Stimulated activated CD8-positive, alpha-beta memory T cell treated with anti-CD3 and anti-CD28 coated beads, Interleukin-15, amount 100 ng/mL, for 24 hours (primary cell): ENCODE results near the gene KDM4F.
"Not testable (repeated sequence)": the region's sequence is repeated elsewhere in the genome, so short reads cannot be mapped to it uniquely, and the experiment has no call there.

ENCODE experiments used
- DNase-seq: peaks from one replicate; pipeline ENCODE4 v3.0.0-alpha.2; 2020; ENCODE audit warnings: low read depth

The KDM4F gene

DNA sequence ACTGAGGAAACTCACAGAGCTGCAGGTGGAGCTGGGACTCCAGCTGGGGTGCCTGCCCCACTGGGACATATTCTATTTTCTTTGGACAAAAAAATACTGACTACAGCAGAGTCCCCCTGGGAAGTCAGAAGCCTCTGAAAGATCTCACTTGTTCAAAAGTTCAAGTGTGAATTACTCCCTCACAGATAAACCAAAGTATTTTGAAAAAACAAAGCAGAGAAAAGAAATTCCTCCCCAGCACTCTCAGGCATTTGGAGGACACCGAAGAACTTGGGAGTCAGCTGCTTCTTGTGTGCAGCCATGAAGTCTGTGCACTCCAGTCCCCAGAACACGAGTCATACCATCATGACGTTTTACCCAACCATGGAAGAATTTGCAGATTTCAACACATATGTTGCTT lies at the start of gene KDM4F:
TSS of gene KDM4F (plus strand) at position 301 of the 400 bp plus-strand sequence.
- not testable (repeated sequence) for DNase-seq

DNA sequence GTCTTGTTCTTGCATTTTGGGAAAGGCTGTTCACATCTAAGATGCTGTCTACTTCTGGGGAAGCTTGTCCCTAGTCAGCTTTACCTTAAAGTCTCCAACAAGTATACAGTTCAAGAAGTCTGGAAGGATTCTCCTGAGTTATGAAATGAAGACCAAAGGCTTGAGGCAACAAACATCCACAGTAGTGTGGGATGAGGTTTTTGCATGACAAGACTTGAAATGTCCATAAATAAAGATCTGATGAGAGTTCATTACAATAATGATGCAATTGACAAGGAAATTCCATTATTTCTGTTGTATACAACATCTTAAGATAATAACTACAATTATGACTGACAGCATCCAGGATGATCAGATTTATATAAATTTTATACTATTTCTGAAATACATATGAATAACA lies 45.5 kb upstream of the KDM4F start:
- DNase-seq = no peak

DNA sequence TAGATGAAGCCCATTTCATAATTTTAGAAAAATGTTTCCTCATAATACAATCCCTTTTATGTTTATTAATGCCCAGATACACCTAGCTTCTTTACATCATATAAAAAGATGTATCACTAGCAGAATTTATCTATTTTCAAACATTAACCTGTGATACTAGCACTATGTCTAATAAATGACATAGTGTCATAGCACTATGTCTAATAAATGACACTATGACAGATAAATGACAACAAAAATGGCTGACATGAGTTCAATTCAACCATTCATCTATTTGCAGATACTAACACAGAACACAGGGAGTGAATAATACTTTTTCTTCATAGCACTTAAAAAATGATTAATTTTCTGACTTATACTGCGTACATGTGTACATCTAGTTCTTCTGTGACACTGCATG lies 43.6 kb upstream of the KDM4F start:
- DNase-seq = no peak

DNA sequence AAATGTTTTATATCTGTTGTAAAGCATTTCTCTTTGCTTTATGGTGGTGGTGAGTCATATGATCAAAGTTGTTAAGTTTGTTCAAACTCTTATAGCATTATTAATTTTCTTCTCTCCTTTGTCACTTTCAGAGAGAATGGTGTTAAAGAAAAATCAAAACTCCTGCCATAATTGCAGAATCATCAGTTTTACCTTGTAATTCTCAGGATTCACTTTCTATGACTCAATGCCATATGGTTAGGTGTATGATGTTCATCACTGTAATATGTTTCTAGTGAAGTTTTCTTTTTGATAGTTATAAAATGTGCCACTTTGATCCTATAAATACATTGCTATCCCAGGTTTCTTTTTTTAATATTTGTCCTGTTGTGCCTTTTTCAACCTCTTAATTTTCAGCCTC lies 37.8 kb upstream of the KDM4F start:
- no peak for DNase-seq

DNA sequence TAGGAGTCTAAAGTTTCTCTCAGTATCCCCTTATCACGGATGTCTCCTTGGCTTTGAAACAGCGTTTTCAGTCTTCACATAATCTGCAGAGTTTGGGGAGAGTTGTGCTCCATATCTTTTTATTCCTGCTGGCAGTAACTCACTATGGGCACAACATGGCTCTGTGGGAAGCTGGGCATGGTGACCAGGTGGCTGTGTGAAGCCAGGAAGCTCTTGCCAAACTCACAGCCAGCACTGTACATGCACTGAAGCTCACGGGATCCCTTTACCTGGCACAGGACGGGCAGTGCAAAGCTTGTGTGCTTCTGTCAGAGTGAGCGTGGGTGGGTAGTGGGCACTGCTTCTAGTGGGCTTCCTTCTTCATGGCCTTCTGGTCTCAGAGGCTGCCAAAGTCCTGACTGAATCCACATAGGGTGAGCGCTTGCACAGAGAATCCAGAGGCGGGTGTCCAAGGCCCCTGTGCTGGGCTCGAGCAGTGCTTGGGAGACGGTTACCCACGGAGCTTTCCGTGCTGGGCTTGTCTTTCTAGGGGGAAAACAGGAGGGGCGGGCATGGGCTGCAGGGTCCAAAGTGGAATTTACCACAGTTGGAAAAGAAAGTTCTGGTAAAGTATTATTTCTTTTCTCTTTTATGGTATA lies 34.9 kb upstream of the KDM4F start:
- DNase-seq = no peak

DNA sequence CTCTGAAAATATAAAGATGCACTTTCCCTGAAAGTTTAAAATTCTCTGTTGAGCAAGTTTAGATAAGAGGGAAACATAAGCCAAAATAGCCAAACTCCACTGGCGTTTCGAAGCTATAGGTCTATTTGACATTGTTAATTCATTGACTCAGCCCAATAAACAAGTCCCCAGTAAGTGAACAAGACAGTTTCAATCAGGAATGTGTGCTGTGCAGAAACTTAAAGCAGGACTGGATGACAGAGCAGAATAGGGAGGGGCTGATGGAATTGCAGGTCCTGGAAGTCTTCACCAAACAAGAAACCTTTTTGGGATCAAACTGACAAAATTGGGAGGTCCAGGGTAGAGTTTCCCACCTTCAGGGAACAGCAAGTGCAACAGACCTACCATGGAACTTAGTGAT lies 33.1 kb upstream of the KDM4F start:
- DNase-seq = no peak

DNA sequence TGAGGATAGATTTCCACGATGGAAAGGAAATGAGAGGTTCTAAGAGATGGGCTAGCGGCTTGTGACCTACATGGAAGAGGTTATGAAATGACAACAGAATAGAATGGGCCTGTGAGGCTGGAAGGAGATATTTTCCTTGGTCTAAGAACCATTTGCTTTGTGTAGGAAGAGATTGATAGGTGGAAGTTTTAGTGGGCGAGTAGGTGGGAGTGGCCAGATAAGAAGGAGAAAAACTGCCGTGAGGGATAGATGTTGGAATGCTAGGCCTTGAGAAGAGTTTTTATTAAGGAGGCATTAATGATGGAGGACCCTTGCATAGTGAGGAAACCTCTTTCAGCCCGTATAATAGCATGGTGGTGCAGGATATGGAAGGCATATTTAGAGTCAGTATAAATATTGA lies 27.8 kb upstream of the KDM4F start:
- DNase-seq = not testable (repeated sequence)

DNA sequence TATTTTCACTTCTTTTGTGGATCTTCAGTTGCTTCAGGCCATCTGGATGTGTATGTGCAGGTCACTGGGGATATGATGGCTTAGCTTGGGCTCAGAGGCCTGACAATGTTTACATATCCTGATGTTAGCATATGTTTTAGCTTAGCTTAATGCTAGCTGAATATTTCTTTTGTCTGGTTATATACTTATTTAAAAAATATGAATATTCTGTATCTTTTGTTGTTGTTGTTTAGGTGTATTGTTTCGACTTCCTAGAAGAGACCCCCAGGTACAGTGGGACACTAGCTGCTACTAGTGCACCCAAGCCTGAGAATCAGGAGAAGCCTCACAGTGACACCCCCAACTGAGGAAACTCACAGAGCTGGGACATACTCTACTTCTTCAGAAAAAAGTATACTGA lies 24.3 kb upstream of the KDM4F start, which contains the start of gene KDM4E:
TSS of gene KDM4E (plus strand) at position 301 of the 400 bp plus-strand sequence. CDS start 300 bp downstream, outside the sequence.
- no peak for DNase-seq

DNA sequence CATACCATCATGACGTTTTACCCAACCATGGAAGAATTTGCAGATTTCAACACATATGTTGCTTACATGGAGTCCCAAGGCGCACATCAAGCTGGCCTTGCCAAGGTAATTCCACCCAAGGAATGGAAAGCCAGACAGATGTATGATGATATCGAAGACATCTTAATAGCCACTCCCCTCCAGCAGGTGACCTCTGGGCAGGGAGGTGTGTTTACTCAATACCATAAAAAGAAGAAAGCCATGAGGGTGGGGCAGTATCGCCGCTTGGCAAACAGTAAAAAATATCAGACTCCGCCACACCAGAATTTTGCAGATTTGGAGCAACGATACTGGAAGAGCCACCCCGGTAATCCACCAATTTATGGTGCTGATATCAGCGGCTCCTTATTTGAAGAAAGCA lies 23.6 kb upstream of the KDM4F start:
- not testable (repeated sequence) for DNase-seq

DNA sequence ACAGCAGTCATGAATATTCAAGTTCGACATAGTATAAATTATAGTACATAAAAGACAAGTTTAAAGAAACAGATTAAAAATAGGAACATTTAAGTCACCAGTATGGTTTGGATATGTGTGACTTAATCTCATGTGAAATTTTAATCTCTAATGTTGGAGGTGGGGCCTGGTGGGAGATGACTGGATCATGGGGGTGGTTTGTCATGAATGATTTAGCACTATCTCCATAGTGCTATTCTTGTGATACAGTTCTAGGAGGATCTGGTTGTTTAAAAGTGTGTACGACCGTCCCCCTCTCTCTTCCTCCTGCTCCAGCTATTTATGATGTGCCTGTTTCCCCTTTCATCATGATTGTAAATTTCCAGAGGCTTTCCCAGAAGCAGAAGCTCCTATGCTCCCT lies 20.9 kb upstream of the KDM4F start:
- DNase-seq = no peak

DNA sequence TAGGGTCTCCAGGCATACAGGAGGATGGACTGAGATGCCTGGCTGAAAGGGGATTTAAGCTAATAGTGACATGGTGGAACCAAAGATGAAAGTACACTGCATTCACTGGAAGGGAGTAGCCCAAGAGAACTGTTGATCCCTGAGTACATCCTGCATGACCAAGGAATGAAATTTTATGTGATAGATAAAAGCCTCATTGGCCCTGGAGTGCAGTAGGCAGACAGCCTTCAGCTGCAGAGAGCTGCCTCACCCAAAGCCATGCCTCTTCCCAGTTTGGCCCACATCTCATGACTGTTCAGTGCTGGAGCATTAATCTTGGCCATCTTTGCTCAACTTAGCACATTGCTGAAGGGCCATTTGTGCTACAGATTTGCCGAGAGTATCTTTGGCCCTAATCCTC lies 16.2 kb upstream of the KDM4F start:
- DNase-seq = no peak

DNA sequence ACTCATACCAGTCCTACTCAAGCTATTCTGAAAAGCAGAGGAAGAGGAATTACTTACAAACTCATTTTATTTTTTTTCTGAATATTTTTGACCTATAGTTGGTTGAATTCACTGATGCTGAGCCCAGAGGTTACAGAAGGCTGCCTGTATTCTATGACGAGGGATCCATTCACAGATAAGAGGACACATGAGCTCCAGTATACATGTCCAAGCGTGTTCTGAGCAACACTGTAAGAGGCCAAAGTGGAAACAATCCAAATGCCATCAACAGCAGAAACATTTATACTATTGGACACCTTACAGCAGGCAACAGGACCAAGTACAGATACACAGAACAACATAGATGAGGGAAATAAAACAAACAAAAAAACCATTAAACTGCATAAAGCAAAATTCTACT lies 13.9 kb upstream of the KDM4F start:
- DNase-seq = no peak

DNA sequence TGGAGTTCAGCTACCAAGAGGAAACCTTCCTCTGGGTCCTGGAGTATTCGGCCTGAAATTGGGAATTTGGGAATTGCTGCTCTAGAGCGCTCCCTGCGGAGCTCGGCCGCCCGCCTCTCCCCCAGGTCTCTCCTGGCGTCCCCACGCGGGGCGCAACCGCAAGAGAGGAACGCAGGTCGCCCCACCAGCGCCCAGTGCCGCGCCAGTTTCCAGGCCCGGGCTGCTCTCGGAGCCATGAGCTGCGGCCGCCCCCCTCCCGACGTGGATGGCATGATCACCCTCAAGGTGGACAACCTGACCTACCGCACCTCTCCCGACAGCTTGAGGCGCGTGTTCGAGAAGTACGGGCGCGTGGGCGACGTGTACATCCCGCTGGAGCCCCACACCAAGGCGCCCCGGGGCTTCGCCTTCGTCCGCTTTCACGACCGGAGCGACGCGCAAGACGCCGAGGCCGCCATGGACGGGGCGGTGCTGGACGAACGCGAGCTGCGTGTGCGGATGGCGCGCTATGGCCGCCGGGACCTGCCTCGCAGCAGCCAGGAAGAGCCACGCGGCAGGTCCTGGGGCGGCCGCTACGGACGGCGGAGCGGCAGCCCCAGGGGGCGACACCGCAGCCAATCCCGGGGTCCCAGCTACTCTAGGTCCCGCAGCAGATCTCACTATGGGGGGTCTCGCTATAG lies 11.7 kb upstream of the KDM4F start:
- DNase-seq = not testable (repeated sequence)

DNA sequence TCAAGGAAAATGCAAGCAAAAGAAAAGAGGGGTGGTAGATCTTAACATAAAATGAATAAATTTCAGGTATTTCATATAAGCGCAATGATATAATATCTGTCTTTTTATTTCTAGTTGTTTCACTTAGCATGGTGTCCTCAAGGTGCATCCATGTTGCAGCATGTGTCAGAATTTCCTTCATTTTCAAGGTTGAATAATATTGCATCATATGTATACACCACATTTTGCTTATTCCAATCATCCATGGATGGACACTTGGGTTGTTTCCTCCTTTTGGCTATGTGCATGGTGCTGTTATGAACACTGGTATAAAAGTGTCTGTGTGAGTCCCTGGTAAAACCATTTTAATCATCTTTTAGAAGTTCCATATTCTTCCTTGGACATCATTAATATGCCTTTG lies 7.0 kb upstream of the KDM4F start:
- DNase-seq = no peak

DNA sequence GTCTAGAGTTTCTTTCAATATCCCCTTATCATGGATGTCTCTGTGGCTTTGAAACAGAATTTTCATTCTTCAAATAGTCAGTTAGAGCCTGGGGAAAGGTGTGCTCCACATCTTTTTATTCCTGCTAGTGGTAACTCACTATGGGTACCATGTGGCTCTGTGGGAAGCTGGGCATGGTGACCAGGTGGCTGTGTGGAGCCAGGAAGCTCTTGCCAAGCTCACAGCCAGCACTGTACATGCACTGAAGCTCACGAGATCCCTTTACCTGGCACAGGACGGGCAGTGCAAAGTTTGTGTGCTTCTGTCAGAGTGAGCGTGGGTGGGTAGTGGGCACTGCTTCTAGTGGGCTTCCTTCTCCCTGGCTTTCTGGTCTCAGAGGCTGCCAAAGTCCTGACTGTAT lies 6.3 kb upstream of the KDM4F start:
- DNase-seq = no peak

DNA sequence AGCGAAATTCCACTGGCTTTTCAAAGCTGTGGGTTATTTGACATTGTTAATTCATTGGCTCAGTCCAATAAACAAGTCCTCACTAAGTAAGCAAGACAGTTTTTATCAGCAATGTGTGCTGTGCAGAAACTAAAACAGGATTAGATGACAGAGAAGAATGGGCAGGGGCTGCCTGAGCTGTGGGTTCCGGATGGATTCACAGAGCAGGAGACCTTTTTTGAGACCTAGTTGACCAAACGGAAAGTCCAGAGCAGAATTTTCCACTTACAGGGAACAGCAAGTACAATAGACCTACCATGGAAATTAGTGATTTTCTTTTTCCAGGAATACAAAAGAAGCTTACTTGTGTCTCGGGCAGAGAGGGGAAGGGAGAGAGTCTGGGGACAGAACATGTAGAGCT lies 5.2 kb upstream of the KDM4F start:
- no peak for DNase-seq

DNA sequence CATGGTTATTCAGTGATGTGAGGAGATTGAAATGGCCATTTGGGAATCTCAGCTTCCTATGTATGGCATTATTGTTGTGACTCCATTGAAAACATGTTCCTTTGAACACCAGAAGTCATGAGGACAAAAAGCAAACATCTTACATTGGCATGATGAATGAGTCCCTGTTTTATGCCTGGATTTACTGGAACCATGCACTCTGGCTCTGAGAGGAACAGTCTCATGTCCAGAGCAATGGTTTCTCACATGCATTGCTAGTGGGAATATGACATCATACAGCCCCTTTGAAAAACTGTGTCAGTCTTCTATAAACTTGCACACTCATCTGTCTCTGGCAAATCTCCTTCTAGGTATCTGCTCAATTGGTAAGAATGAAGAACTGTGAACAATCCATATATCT lies 3.4 kb upstream of the KDM4F start:
- no peak for DNase-seq

DNA sequence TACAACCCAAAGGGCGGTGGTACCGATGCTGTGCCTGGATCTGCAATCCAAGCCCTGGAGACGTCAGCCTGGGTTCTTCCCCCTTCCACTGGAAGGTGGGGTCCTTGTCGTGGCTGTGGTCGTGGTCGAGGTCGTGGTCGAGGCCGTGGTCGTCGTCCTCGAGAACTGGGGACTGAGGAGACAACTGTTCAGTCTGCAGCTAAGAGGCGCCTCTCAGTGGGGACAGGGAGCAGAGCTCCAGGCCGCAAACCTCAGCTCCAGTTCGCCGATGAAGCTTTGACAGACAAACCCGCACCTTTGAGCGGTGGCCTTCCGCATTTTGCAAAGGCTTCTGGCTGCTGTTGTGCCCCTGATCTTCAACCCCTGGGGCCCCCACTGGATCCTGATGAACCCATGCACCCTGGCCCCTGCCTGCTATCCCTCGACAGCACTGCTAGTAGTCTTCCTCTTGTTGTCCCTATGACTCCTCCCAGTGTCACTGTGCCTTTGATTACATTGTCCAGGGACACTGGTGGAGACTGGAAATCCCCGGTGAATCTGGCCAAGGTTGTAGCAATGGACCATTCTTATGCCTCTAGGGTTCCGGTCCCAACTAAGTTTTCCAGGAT lies 1.5 kb downstream of the KDM4F start:
- DNase-seq = no peak

DNA sequence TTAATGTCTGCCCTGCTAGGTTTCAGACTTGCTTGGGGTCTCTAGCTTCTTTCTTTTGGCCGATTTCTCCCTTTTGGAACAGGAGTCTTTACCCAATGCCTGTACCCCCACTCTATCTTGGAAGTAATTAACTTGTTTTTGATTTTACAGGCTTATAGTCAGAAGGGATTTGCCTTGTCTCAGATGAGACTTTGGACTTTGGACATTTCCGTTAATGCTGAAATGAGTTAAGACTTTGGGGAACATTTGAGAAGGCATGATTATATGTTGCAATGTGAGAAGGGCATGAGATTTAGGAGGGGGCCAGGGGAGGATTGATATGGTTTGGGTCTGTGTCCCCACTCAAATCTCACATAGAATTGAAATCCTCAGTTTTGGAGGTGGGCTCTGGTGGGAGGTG lies 5.1 kb downstream of the KDM4F start:
- DNase-seq = no peak

DNA sequence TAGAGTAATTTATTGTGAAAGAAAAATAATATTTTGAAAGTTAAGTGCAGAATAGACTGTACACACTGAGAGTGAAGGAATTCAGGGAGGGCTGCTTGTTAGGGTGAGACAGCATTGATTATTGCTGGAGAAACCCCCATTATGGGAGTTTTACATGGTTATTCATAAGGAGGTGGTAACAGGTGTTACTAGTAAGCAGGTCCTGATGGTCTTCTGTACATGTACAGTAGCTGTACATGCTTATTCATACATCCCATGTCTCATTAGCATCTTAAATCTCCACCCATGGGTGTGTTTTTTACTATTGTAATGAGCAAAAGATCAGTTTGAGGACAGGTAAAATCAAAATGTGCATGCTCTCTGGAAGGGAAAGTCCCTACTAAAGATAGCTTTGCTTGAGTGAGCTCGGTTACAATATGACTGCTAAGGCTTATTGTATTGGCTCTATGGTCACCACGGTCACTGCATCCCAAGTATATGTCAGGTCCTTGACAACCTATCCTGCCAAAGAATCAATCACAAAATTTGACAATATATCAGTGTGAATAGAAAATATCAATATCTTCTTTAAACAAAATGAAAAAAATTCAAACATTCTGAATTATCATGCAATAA lies 6.2 kb downstream of the KDM4F start:
- no peak for DNase-seq

DNA sequence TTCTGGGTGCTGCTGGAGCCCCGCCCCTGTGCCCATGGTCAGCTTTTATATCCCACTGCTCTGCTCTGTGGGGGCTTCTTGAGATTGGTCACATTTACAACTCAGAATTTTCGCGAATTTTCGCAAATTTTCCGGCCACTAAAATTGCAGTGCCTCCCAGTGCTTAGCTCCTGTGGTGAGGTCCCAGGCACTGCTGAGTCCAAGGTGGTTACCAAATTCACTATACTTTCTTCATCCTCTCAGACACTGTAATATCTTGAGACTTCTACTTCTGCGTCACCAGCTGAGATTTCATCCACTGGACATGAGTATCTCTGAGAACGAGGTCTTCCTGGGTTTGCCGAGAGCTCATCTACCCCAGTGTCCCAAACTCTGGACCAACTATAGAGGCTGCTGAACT lies 8.7 kb downstream of the KDM4F start:
- no peak for DNase-seq

DNA sequence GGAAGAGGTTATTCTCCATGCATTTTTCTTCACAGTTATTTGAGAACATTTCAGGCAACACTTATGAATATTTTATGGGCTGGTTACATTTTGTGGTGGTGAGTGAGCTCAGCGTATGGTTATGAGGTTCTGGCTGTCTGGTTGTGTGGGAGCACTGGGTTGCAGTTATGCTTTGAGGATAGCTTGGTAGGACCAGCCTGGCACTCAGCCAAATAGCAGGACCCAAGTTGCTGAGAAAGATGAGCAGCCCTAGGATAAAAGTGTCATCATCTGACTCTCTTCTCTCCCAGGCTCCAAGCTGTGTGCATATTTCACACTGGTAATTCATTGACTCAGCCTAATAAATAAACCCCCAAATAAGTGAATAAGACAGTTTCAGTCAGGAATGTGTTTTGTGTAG lies 9.4 kb downstream of the KDM4F start:
- no peak for DNase-seq

DNA sequence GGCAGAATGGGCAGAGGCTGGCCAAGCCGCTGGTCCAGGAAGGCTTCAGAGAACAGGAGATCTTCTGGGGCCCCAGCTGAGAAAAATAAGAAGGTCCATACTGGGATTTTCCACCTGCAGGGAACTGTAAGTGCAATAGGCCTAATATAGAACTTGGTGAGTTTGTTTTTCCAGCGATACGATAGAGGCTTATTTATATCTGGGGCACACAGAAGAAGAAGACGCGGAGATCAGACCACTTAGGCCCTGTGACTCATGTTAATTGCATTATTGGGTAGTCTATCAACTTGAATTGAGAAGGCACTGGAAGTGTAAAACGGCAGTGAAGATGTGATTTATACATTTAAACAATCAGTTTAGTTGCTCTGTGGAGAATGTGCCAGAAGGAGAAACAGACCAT lies 9.8 kb downstream of the KDM4F start:
- DNase-seq = no peak
